Stimulated activated naive CD8-positive, alpha-beta T cell treated with anti-CD3 and anti-CD28 coated beads, Interleukin-15, Interleukin-2, amounts not matched to agents 100 U/mL and 50 U/mL, for 24 hours (primary cell): ENCODE measurements around the gene ZNF785.
"Not testable (repeated sequence)": the region's sequence is repeated elsewhere in the genome, so short reads cannot be mapped to it uniquely, and the experiment has no call there.

ENCODE experiments used
- ATAC-seq: fragments of 150-1000 bp; cut with Tn5 transposase; one replicate; pipeline ENCODE4 v1.10.0; 2021
- DNase-seq: peaks from one replicate; pipeline ENCODE4 v3.0.0; 2021

ZNF785 gene

DNA sequence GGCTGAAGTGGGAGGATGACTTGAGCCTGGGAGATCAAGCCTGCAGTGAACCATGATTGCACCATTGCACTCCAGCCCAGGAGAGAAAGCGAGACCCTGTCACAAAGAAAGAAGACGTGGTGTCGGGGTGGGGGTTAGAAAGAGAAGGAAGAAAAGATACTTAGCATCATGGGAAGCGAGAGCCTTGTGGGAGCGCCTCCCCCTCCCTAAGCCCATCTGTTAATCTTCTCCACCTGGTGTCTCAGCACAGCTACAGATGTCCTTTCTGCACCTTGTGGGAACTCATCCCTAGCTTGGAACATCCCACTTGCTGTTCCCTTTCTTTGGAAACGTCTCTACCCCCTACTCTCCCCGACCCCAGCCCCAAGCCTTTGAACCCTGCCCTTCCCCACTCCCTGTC lies 20.0 kb downstream of the ZNF785 start:
- no peak for DNase-seq
- ATAC-seq, result no peak

DNA sequence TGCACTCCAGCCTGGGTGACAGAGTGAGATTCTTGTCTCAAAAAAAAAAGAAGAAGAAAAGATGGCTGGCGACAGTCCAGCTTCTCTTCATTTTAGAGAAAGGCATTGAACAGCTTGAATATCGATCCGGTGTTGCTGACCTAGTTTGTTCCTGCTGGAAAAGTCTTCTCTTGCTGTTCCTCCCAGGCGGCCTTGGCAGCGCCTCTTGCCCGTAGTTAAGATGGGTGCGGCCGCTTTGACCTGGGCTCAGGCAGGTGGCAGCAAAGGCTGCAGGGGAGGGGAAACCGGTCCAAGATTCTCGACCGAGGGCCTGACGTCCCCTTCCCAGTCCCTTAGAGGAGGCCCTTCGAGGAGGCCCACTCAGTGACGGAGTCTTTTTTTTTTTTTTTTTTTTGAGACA lies 23.5 kb downstream of the ZNF785 start:
- ATAC-seq (no peak), DNase-seq (no peak)

DNA sequence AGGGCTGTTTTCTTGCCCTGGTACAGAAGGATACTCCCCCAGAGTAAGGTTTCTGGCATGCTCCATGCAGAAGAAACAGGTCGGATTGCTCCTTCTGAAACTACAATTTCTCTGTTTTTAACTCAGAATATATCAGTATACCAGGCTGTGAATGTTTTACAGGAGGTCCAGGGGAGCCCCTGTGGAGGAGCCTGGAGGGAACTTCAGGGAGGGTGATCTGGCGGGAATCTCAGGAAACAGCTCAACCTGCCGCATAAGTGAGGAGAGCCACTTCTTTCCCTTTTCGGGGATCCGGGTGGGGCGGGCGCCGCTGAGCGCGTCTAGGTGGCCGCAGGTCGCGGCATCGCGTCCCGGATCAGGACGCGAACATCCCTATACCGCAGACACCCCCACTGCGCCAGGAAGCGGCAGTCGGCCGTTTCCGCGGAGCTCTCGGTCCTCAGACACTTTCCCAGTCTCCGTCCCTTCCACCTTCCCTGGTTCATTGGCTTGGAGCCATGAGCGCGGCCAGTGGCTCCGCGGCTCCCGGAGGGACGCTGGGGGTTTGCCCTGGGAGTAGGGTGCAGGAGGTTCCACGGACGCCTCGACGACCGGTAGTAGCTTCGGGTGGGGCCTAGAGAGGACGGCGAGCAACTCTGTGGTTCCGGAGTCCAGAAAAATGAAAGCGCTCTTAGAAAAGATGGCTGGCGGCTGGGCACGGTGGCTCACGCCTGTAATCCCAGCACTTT lies 24.2 kb downstream of the ZNF785 start:
- no peak for ATAC-seq
- DNase-seq, result peak; percentile 35

DNA sequence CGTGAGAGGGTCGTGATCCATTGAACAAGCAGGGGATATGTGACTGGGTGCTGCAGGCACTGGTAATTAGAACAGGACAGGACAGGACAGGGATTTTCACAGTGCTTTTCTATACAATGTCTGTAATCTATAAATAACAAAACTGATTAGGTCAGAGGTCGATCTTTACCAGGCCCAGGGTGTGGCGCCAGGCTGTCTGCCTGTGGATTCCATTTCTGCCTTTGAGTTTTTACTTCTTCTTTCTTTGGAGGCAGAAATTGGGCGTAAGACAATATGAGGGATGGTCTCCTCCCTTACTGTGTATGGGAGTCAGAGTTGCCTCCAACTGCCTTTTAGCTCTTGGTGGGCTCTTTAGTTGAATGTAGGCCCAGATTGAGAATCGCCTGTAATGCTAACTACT lies 25.8 kb downstream of the ZNF785 start:
- ATAC-seq, result no peak
- no peak for DNase-seq

DNA sequence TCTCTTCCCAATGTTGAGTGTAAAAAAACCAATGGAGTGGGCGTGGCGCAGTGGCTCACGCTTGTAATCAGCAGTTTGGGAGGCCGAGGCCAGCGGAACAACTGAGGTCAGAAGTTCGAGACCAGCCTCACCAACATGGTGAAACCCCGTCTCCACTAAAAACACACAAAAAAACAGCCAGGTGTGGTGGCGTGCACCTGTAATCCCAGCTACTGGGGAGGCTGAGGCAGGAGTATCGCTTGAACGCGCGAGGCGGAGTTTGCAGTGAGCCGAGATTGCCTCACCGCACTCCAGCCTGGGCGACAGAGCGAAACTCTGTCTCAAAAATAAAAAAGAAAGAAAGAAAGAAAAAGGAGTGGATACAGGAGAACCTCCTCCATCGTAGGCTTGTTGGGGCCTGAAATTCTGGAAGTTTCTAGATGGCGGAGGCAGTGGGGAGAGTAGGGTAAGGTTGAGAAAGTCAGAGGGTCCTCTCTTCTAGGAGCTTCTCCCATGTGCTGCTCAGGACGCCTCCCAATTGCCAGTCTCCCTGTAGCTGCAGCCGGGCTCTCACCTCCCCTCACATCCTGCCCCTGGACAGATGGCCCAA lies 26.6 kb downstream of the ZNF785 start:
- ATAC-seq (no peak), DNase-seq (no peak)

DNA sequence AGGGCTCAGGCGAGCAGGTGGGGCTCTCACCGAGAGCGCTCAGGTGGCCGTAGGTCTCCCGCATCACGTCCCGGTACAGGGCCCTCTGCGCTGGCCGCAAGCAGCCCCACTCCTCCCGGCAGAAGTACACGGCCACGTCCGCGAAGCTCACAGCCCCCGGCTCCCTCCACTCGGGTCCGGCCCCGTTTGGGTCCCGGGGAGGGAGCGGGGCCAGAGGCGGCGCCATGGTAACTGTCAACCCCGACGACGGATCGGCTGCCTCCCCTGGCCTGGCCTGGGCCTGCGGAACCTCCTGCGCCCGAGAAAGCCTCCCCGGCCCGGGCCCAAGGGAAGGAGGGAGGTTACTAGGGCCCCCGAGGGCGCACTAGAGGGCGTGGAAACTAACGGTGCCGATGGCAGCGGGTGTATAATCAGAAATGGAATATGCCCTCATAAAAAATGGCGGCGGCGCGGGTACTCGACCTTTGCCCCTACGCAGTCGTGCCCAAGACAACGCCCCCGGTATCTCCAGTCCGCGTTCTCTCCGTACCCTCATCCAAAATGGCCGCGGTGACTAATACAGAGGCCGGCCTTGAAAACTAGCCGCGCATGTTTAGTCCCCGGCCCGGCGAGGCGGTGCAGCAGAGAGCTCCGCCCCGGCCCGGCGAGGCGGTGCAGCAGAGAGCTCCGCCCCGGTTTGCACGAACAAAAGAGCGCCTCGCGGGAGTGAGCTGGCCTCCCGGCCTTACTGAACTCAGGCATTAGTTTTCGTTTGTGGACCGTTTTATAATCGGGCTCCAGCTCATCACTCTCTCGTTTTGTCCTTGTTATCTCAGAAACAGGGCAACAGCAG lies 27.3 kb downstream of the ZNF785 start, which contains the start of gene ZNF764:
Gene ZNF764 (minus strand): TSS at position 418 of the 832 bp plus-strand sequence. CDS start 192 bp downstream, at position 226.
- peak; percentile 95 for ATAC-seq

DNA sequence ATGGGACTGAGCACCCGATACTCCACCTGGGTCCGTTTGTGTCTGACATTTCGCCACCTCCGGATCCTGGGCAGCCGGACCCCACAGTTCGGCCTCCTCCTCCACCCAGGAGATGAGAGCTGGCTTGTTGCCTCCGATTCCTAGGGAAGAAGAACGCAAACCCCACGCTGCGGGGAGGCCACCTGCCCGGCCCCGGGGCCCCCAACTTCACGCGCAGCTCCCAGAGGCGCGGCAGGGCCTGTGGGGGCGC lies 27.9 kb downstream of the ZNF785 start:
- DNase-seq (peak; percentile 54), ATAC-seq (no peak)

More for the DNA sequence above, 27.3 kb downstream of the ZNF785 start, which contains the start of gene ZNF764:
- DNase-seq, result peak; percentile 95

DNA sequence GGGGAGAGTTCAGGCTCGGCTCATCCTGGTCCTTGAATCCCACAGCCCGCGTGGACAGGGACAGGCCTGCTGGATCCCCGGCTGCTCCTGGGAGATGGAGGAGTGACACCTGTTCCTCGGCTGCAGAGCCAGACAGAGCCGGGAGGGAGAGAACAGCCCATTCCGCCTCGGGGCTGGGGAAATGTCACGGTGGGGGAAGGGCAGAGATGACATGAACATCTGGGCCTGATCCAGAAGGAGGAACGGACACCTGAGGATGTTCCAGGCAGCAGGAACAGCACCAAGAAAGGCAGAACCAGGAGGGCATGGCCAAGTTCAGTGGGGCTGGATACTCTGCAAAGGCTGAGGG lies 29.4 kb downstream of the ZNF785 start:
- DNase-seq, result no peak

DNA sequence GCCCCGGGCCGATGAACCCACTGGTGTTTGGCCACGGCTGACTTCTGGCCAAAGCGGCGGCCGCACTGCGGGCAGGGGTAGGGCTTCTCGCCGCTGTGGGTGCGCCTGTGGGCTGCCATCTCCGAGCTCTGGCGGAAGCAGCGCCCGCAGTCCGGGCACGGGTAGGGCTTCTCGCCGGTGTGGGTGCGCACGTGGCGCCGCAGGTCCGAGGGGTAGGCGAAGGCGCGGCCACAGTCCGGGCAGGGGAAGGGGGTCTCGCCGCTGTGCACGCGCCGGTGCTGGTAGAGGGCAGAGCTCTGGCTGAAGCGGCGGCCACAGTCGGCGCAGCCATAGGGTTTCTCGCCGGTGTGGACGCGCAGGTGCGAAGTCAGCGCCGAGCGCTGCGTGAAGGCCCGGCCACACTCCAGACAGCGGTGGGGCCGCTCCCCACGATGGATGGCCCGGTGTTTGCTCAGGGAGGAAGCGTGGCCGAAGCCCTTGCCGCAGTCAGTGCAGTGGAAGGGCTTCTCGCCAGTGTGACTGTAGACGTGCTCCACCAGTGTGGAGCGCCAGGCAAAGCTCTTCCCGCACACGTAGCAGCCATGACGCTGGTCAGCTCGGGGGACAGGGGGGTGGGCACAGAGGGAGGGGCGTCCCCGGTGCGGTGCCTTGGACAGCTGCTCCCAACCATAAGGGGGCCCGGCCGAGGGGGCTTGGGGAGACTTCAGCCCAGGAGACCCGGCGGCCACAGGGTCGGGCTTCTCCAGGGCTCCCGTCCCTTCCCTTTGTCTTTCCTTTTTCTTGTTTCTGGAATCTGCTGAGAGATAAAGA lies 30.0 kb downstream of the ZNF785 start:
- no peak for DNase-seq
- no peak for ATAC-seq

More for the DNA sequence above, 29.4 kb downstream of the ZNF785 start:
- no peak for ATAC-seq

DNA sequence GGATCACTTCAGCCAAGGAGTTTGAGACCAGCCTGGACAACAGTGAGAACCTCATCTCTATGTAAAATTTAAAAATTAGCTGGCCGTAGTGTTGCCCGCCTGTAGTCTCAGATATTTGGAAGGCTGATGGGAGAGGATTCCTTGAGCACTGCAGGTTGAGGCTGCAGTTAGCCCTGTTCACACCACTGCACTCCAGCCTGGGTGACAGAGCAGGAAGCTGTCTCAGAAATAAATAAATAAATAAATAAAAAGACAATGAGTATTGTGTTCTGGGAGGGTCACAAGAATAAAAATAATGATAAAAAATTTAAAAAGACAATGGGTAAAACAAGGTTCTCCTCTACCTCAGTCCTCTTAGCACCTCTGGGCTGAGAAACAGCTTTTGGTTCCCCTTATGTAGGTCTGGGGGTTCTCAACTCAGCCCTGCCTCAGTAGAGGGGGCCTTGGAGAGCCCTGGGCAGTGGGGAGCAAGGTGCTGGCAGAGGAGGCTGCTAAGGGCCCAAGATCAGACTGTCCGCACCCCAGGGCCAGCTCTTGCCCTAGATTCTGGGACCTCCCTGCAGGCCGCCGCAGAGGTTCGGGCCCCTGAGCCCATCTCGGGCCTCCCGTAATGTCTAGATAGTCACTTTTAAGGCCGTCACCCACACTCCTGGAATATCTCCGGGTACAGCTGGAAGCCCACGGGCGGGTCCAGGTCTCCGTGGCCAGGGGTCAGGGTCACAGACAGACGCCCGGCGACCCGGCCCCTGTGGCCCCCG lies 30.8 kb downstream of the ZNF785 start:
- ATAC-seq (no peak), DNase-seq (no peak)

DNA sequence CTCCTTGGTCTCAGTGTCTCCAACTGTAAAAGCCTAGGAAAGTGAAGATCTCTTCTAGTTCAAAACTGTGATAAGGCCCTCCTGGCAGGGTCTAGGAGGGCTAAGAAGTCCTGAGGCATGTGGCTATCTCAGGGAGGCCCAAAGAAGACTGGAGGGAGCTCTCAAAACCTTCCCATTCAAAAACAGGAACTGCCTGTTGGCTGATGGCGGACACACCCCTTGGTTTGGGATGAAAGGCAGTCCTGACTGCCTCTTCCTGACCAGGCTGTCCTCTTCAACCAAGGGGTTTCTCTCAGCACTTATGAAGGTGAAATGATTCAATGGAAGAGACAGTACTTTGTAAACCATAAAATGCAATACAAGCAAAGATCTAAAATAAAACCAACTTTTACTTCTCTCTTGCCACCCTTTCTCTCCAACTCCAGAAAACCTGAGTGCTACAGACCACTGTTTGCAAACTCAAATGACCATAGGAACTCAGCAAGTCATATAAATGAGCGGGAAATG lies 32.1 kb downstream of the ZNF785 start:
- DNase-seq (no peak), ATAC-seq (no peak)

DNA sequence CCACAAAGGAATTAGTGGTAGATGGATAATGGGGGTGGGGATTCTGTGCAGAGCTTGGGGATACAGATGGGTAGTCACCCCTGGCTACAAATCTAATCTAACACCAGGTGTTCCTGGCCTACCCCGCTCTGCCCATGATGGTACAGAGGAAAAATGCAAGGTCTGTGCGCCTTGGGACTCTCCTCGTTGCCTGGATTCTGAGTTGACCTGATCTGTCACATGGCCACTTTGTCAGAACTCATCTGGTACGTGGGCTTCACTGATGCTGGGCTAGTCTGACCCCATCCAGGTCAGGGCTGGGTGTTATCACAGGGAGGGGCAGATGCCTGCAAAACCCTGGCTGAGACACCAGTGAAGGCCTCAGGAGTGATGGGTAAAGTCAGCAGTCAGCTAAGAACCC lies 32.5 kb downstream of the ZNF785 start:
- DNase-seq (no peak), ATAC-seq (no peak)

DNA sequence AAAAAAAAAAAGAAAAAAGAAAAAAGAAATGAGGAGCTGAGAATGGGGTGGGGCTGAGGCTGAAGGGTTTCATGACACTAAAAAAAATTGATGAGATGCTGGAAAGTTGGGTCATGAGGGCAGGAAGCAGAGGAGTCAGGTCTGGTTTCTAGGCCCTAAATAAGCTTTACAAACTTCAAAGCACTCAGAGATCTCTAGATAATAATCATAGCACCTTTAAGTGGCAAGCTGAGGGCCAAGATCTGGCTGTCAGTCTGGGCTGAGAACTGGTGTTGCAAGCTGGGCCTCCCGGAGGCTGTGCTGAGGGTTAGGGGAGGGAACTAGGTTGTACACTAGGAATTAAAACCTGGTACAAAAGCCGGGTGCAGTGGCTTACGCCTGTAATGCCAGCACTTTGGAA lies 33.7 kb downstream of the ZNF785 start:
- DNase-seq (peak; percentile 63), ATAC-seq (peak; percentile 89)

DNA sequence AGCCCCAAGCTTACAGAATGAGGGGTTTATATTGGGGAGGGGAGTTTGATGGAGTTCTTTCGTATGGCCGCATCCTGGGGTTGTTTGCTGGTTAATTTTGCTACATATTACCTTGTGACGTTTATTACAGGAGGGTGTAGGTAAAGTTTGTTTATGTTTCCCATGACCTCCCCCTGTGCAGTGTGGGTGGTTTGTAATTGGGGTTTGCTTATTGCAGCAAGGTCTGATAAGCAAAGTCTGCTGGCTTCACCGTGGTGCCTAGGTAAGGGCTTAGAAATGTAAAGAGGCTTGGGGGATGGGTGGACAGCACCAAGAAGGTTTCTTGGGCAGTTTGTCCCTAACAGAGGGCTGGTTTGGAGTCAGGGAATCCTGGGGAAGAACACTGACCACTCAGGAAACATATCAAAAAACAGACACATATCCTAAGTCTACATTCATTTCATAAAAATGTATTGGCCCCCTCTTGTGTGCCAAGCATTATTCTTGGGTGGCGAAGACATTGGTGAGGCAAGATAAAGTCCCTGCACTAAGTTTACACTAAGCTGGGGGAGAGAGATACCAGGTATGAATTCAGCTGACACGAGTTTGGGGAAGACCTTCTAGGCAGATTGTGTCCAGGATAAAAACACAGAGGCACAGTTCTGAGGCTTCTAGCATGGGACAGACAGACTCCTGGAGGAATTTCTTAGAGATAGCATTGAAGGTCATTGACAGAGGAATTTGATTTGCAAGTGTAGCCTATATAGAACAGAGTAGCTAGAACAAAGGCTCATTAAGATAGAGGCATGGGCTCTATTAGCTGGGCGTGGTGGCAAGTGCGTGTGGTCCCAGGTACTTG lies 36.9 kb downstream of the ZNF785 start:
- ATAC-seq (no peak), DNase-seq (no peak)

DNA sequence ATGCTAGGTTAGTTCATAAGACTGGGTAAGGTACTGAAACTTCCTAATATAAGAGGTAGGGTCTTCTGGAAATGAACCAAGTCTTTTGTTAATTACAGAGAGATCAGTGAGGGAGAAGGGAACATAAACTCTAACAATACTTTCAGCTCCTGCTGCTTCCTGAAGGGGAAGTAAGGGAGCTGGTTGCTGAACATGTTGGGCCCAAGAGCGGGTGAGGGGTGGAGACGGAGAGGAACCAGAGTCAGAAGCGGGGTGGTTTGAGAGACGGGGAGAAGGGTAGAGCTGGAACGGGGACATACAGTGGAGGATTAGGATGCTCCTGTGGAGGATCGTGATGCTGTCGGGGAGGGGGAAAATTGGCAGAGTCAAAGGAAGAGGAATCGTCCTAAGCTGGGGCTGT lies 39.4 kb downstream of the ZNF785 start:
- no peak for ATAC-seq

DNA sequence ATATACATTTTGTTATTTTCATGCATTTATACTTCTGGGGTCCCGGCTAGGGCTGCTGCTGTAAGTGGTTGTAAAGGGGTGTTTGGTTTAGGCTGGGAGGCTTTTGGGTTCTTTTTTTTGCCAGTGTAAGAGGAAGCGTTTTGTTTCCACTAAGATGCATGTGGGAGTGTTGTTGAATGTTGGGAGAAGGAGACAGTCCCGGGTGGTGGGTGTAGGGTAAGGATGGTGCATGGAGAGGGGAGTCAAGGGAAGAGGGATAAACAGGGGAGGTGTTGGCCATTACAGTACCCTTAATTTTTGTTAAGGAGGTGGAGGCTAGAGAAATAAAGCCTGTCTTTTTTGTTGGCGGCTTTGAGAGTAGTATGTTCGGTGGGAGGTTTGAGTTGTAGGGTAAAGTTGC lies 42.4 kb downstream of the ZNF785 start:
- DNase-seq (no peak), ATAC-seq (no peak)

More for the DNA sequence above, 39.4 kb downstream of the ZNF785 start:
- no peak for DNase-seq

DNA sequence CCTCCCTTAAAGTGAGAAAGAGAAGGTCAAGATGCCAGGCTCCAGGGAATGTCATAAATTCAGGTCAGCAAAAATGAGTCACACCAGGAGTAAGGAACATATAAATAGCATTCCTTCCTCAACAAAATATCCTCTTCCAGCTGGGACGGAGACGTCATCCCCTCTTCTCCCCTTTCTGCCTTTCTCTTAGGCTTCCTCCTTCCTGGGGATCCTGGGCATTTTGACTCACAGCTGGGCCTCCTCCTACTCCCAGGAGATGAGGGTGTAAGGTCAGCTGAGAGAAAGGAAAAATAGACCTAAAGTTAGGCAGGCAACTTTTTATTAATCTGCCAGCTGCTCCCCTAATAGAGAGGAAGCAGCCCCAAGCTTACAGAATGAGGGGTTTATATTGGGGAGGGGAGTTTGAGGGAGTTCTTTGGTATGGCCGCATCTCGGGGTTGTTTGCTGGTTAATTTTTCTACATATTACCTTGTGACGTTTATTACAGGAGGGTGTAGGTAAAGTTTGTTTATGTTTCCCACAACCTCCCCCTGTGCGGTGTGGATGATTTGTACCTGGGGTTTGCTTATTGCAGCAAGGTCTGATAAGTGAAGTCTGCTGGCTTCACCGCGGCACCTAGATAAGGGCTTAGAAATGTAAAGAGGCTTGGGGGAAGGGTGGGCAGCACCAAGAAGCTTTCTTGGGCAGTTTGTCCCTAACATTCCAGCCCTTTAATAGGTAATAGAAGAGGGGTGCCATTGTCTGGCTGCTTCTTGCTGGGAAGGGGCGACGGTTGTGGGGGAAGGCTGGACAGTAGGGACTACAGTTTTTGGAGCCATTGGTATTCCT lies 43.8 kb downstream of the ZNF785 start:
- DNase-seq, result no peak

DNA sequence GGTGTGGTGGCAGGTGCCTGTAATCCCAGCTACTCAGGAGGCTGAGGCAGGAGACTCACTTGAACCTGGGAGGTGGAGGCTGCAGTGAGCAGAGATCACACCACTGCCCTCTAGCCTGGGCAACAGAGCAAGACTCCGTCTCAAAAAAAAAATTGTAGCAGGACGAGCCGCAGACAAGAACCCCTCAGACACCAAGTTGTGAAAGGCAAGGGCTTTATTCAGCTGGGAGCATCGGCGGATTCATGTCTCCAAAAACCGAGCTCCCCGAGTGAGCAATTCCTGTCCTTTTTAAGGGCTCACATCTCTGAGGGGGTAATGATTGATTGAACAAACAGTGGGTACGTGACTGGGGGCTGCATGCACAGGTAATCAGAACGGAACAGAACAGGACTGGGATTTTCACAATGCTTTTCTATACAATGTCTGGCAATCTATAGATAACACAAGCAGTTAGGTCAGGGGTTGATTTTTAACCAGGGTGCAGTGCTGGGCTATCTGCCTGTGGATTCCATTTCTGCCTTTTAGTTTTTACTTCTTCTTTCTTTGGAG lies 44.5 kb downstream of the ZNF785 start:
- not testable (repeated sequence) for DNase-seq, ATAC-seq

More for the DNA sequence above, 43.8 kb downstream of the ZNF785 start:
- ATAC-seq, result no peak

DNA sequence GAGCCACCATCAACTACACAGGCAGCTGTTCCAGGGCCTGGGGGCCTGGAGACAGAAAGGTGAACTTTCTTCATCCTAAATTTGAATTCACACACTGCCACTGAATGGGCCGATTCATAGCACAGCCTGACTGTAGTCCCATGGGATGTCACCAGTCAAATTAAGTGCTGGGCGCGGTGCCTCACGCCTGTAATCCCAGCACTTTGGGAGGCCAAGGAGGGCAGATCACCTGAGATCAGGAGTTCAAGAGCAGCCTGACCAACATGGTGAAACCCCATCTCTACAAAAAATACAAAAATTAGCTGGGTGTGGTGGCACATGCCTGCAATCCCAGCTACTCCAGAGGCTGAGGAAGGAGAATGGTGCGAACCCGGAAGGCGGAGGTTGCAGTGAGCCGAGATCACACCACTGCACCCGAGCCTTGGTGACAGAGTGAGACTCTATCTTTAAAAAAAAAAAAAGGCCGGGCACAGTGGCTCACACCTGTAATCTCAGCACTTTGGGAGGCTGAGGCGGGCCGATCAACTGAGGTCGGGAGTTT lies 45.4 kb downstream of the ZNF785 start:
- not testable (repeated sequence) for ATAC-seq, DNase-seq
